HG03378 (cell line): ENCODE data around the gene CYP2A6.

Source experiments
- ATAC-seq: cut with Tn5 transposase; IDR thresholded peaks from one replicate; pipeline ENCODE4 v1.9.1; 2021; ENCODE audit warnings: mild to moderate bottlenecking, moderate library complexity; ENCODE audit not compliant: unreplicated experiment

Gene CYP2A6

GRCh38 chr19:40803170-40803856 is 46.9 kb downstream of the CYP2A6 start:
- ATAC-seq: no peak

DNA sequence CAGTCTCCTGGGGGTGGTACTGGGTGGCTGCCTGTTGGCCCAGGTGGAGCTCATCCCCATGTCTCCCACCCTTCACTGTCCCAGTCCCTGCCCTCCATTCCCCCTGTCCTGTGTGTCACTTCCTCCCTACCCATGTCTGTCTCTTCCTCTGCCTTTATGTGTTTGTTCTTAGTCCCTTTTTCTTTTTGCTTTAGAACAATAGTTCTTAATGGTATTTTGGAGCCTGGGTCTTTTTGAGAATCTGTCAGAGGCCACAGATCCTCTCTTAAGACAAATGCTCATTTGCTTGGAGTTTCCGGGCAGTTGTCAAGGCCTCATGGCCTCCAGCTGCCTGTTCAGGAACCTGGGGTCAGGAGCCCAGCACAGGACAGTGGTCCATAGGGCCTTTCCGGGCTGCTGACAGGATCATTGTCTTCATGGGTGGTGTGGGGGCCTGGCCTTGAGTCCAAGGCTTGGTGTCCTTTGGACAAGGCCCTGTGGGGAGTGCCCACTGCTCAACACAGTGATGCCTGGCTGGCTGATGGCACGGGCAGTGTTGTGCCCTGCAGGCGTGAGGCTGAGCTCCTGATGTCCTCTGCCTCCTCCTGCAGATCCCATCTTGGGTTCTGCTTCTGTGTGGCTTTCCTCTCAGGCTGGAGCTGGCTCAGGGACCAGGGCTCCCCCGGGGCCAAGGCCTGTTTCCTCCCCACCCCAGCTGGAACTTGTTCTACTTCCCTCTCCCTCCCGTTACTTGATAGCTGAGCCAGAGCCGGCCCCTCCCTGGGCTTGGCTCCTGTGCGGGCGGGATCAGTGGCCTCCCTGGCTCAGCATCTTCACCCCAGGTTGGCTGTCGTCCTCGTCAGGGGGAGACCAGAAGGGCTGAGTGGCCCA is 47.7 kb downstream of the CYP2A6 start:
- no peak for ATAC-seq

DNA sequence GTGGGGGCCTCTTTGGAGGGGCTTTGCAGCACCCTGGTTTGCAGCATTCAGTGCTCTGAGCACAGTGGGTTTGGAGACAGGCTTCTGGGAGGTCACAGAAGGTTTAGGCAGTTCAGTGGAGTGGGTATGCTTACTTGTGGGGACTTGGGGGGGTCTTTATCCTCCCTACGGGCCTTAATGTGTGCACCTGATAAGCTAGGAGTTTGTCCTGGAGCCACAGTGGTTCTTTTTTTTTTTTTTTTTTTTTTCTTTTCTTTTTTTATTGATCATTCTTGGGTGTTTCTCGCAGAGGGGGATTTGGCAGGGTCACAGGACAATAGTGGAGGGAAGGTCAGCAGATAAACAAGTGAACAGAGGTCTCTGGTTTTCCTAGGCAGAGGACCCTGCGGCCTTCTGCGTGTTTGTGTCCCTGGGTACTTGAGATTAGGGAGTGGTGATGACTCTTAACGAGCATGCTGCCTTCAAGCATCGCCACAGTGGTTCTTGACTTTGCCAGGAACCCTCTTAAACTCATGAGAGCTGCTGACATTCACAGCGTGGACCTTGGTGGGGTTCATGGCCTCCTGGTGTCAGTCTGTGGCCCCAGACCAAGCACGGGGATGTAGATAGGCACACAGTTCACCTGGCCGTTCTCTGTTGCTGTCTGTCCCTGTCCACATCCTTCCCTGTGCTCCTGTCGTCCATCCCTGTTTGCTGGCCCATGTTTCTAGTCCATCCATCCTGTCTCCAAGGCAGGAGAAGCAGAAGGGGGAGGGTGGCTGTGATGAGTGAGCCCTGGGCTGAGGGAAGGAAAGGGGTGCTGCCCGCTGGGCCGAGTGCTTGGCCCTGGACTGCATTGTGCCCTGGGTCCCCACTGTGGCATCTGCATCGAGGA is 48.6 kb downstream of the CYP2A6 start:
- no peak for ATAC-seq

GRCh38 chr19:40800997-40801377 is 49.3 kb downstream of the CYP2A6 start:
- no peak for ATAC-seq

- ATAC-seq: no peak
Measured at GRCh38 chr19:40800339-40800996, 49.8 kb downstream of the CYP2A6 start.

DNA sequence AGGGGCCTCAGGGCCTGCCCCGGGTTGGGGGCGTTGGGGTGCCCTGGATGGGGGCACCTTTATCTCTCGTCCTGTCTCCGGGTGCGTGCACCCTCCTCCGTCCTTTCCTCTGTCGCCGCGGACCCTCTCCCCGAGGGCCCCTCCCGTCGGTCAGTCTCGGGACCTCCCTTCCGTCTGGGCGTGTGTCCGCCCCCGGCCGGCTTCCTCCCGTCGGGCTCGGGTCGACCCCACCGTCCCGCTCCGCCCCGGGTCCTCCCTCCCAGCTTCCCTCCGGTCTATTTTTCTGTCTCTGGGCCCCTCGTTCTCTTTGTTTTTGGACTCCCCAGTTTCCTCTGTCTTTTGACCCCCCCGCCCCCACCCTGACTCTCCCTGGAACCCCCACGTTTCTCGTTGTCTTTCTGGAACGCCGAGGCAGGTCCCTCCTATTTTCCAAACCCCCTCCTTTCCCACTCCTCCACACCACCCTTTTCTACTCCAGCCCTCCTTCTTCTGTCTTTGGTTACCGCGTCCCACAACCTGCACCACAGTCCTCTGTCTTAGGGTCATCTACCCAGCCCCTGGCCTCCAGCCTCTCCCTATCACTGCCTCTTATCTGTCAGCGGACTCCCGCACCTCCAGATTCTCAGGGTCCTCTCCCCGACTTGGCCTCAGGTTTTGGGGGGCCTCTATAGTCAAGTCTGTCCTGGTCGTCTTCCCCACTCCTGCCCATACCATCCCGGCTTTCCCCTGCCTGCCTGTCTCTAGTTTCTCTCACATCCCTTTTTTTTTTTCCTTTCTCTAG is 50.5 kb downstream of the CYP2A6 start:
- no peak for ATAC-seq

DNA sequence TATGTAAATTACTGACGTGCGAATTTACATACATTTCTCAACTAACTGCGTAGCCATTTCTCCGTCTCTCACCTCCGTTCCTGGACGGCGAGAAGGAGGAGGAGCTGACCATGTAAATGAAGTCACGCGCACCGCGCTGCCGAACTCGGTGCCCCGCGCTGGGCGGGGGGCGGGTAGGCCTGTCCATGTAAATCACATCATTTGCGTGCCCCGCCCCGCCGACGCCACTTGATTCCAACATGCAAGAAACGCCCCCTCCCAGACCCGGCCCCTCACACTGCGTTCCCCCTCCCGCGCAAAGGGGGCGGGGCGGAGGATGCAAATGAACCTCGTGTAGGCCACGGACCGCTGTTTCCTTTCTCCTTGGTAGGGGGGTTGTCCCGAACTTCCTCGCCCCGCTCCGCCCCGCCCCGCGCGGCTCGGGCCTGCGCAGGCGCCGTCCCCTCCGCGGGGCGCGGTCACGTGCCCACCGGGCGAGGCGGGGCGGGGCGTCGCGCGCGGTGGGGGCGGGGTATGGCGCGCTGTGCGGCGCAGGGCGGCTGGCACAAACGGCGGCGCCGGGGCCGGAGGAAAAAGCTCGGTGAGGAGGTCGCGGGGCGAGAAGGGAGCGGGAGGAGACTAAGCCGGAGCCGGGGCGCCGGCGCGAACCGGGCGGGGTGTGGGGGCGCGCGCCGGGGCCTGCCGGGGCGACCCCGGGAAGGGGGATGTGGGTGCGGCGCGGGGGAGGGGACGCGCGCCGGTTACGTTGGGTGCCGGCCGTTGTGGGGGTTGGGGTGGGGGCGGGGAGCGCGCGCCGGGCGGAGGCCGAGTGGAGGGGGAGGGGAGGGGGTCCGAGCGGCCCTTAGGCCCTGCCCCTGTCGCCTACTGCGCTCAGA is 51.3 kb downstream of the CYP2A6 start, which contains the start of gene EGLN2:
Gene EGLN2 (plus strand): TSS at position 509 of the 875 bp plus-strand sequence. CDS start 1,382 bp downstream, outside the sequence.
- ATAC-seq: peak; percentile 74

GRCh38 chr19:40797963-40798682 is 52.1 kb downstream of the CYP2A6 start:
- peak; percentile 20 for ATAC-seq

DNA sequence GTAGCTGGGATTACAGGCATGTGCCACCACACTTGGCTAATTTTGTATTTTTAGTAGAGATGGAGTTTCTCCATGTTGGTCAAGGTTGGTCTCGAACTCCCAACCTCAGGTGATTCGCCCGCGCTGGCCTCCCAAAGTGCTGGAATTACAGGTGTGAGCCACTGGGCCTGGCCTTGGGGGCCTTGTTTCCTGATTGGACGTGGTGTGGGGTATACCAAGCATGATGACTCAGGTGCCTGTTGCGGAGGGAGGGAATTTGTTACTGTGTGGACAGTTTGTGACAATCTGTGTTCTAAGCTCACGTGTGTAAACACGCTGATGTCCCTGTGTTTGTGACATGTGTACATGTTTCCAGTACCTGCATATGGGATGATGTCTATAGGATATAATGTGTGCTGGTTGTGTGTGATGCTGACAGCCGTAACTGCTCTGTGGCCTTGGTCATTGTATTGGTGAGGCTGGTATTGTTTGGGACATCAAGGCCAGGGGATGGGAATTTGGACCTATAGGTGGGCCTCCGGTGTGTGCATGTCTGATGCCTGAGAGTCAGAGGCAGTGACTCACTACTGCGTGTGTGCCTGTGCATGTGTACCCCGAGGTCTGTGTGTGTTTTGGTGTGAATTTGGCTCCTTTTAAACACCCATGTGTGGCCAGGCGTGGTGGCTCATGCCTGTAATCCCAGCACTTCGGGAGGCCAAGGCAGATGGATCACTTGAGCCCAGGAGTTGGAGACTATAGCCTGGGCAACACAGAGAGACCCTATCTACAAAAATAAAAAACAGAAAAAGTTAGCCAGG is 52.9 kb downstream of the CYP2A6 start:
- no peak for ATAC-seq
